Stomach (tissue), 4 donors: Measurements from ENCODE around the gene PRSS21.

Source experiments
- EP300 ChIP-seq: sonication (generic); formaldehyde crosslinking; IDR thresholded peaks from one replicate; pipeline ENCODE4 v1.6.1; 2017; ENCODE audit warnings: antibody characterized with exemption
- TF ChIP-seq, protein P1 (sequence below), 7 experiments: fragments of 450-650 bp in 4 of 7; fragments of 200-600 bp in 3 of 7; sonication (generic) in 3 of 7; IDR thresholded peaks; one replicate each; pipeline ENCODE4 v1.5.1; 2016 to 2019; ENCODE audit warnings: antibody characterized with exemption in 7 of 7, control low read depth in 2 of 7, mild to moderate bottlenecking in 1 of 7

GRCh38 chr16:2860826-2861567 is 44.0 kb downstream of the PRSS21 start:
- TF ChIP-seq, protein P1, sequence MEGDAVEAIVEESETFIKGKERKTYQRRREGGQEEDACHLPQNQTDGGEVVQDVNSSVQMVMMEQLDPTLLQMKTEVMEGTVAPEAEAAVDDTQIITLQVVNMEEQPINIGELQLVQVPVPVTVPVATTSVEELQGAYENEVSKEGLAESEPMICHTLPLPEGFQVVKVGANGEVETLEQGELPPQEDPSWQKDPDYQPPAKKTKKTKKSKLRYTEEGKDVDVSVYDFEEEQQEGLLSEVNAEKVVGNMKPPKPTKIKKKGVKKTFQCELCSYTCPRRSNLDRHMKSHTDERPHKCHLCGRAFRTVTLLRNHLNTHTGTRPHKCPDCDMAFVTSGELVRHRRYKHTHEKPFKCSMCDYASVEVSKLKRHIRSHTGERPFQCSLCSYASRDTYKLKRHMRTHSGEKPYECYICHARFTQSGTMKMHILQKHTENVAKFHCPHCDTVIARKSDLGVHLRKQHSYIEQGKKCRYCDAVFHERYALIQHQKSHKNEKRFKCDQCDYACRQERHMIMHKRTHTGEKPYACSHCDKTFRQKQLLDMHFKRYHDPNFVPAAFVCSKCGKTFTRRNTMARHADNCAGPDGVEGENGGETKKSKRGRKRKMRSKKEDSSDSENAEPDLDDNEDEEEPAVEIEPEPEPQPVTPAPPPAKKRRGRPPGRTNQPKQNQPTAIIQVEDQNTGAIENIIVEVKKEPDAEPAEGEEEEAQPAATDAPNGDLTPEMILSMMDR (IDR thresholded peaks at IDR 0.05): no peak
- TF ChIP-seq EP300: no peak
